HG02870 (cell line): Measurements from ENCODE around the gene WTAP.
"Not testable (repeated sequence)": the region's sequence is repeated elsewhere in the genome, so short reads cannot be mapped to it uniquely, and the experiment has no call there.

Source experiments
- ATAC-seq: cut with Tn5 transposase; IDR thresholded peaks from one replicate; pipeline ENCODE4 v1.9.1; 2021; ENCODE audit warnings: mild to moderate bottlenecking, moderate library complexity; ENCODE audit not compliant: unreplicated experiment

Gene WTAP

GRCh38 chr6:159727717-159728445 lies 575 bp downstream of the WTAP start:
- peak; percentile 33 for ATAC-seq

GRCh38 chr6:159728531-159728964 lies 1.2 kb downstream of the WTAP start:
- ATAC-seq: no peak

GRCh38 chr6:159729598-159730331 lies 2.5 kb downstream of the WTAP start:
- no peak for ATAC-seq

GRCh38 chr6:159730332-159730676 lies 3.0 kb downstream of the WTAP start:
- ATAC-seq: no peak

- ATAC-seq: not testable (repeated sequence)
These were observed 5.2 kb downstream of the WTAP start for GRCh38 chr6:159732550-159732949.

GRCh38 chr6:159733395-159733794 lies 6.1 kb downstream of the WTAP start:
- ATAC-seq: not testable (repeated sequence)

GRCh38 chr6:159736908-159737307 lies 9.6 kb downstream of the WTAP start:
- ATAC-seq: no peak

GRCh38 chr6:159739341-159739740 lies 12.0 kb downstream of the WTAP start:
- no peak for ATAC-seq

GRCh38 chr6:159742165-159742564 lies 14.9 kb downstream of the WTAP start:
- no peak for ATAC-seq

- ATAC-seq: no peak
These were observed 17.8 kb downstream of the WTAP start for GRCh38 chr6:159745081-159745480.

- ATAC-seq: no peak
These were observed 19.5 kb downstream of the WTAP start for GRCh38 chr6:159746759-159747158.

- not testable (repeated sequence) for ATAC-seq
These were observed 20.8 kb downstream of the WTAP start for GRCh38 chr6:159748127-159748526.

- no peak for ATAC-seq
These were observed 24.1 kb downstream of the WTAP start for GRCh38 chr6:159751448-159751847.

- no peak for ATAC-seq
These were observed 26.0 kb downstream of the WTAP start for GRCh38 chr6:159753081-159753872.

- ATAC-seq: no peak
These were observed 27.1 kb downstream of the WTAP start for GRCh38 chr6:159754401-159754800.

- no peak for ATAC-seq
These were observed 27.9 kb downstream of the WTAP start for GRCh38 chr6:159754959-159755914.

GRCh38 chr6:159756508-159756907 lies 29.2 kb downstream of the WTAP start:
- no peak for ATAC-seq

- ATAC-seq: no peak
These were observed 31.0 kb downstream of the WTAP start for GRCh38 chr6:159758031-159759001.

- no peak for ATAC-seq
These were observed 32.3 kb downstream of the WTAP start for GRCh38 chr6:159759645-159760044.
